Measurements from ENCODE around the gene NADSYN1.

Gene NADSYN1

GRCh38 chr11:71474141-71474770, 21.3 kb downstream of the NADSYN1 start:
- no peak for DNase-seq

DNA sequence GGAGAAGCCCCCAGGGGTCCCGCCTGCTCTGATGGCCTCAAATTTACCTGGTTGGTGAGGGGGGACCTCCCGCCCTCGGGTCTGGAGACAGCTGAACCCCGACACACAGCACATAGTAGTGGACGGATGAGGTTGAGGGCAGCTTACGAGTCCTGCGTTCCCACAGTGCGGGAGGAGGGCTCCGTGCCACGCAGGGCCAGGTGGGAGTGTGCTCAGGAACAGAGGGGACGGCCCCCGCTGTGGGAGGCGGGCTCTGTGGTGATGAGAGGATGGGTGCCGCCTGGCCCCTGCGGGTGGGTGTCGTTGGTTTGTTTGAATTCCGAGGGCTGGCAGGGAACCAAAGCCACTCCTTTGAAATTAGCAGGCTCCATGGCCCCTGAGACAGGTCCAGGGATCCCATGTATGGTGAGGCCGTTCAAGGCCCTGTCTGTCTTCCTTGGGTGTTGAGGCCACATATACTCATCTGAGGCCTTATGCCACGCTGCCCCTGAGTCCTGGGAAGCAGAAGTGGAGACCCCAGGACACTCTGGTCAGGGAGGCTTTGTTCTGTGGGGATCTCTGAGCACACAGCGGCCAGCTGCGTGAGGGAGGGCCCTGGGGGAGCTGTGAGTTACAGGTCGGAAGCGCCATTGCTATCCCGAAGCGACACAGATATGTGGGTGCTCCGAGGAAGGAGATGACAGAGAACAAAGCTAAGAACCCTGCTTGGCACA, 21.9 kb downstream of the NADSYN1 start:
- no peak for DNase-seq

- no peak for DNase-seq
These were observed 23.0 kb downstream of the NADSYN1 start for GRCh38 chr11:71476031-71476430.

GRCh38 chr11:71476926-71477640, 24.1 kb downstream of the NADSYN1 start:
- DNase-seq, result no peak

DNA sequence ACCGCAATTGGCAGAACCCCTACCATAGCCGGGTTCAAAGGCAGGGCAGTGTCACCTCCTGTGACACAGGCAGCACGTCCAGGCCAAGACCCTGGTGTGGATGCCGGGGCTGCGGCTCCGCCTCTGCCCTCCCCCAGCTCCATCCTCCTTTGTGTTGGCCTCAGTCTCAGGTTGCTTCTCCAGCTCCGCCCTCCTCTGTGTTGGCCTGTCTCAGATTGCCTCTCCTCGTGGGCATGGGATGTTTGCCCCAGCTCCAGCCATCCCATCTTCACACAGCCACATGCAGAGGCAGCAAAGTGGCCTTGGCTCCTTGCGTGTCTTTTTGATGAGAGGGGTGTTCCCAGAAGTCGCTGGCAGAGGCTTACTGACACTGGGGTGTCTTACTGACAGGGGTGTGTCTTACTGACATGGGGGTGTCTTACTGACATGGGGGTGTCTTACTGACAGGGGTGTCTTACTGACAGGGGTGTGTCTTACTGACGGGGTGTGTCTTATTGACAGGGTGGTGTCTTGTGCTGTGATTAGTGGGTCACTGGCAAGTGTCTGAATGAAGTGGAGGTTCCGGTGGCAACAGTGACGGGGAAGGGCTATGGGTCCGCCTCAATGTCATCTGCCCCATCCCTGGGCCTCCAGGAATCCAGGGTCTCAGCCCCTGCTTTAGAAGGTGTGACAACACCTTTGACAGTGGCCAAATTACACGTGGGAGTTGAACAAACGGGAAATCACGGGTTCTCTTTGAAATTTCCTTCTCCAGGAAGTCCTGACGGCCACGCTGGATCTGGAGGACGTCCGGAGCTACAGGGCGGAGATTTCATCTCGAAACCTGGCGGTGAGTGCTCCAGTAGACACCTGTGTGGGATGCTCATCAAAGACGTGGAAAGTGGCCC, 24.9 kb downstream of the NADSYN1 start:
- DNase-seq, result no peak

DNA sequence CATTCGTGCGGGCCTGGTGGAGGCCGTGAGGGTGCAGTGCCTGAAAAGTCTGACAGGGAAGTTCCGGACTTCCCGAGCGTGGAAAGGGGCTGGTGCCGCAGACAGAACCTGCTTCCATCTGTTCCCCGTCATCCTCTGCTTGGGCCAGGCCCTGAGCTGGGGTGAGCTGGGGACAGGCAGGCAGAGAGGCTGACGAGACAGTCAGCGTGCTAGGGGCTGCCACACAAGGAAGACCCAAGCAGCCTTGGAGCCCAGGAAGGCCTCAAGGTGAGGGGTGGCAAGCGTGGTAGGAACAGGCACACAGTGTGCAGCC, 25.5 kb downstream of the NADSYN1 start:
- no peak for DNase-seq

DNA sequence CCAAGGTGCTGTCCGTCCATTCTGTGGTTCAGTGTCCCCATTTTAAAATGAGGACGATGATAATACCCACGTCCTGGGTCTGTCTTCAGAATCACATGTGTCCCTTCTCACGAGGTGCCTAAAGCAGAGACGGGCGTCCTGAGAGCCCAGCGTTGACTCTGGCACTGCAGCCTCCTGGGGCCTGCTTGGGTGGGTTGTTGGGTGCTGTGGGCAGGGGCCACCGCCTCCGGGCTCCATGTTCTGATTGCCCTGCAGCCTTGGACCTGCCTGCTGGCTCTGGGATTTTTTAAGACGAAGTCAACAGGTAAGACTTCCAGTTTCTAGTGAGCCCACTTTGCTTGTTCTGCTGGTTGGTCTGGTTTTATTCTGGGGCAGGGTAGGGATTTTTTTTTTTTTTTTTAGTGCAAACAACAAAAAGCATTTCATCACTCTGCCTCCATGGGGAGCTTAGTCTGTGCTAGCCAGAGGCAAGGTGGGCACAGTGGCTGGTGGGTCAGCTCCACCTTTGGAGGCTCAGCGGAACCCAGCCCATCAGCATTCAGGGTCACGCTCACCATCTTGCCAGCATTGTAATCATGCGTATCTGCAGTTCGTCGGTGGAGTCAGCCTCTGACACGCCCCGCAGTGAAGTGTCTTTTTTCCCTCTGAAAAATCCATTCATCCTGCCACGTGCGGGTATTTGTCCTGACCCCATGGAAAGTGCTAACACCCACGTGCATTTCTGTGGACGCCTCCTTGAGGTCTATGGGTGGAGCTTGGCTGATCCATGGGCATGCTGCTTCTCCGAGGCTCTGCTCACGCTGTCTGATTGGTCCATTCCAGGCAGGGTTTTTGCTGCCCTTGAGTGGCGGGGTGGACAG, 28.3 kb downstream of the NADSYN1 start:
- DNase-seq, result no peak

DNA sequence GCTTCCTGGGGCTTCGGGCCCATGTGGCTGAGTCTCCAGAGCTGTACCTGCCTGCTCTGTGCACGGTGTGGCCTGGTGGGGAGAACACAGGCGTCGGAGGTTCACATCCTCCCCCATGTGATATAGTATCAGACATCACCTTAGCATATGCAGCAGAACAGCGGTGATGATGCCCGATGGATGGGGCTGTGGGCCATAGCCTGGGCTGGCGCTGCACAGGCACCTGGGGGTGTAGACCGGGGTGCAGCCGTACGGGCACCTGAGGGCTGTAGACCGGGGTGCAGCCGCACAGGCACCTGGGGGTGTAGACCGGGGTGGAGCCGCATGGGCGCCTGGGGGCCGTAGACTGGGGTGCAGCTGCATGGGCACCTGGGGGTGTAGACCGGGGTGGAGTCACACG, 29.2 kb downstream of the NADSYN1 start:
- DNase-seq, result no peak

GRCh38 chr11:71482746-71483364, 29.9 kb downstream of the NADSYN1 start:
- no peak for DNase-seq

- no peak for DNase-seq
These were observed 30.7 kb downstream of the NADSYN1 start for GRCh38 chr11:71483692-71484091.

GRCh38 chr11:71484248-71485062, 31.5 kb downstream of the NADSYN1 start:
- DNase-seq, result no peak

DNA sequence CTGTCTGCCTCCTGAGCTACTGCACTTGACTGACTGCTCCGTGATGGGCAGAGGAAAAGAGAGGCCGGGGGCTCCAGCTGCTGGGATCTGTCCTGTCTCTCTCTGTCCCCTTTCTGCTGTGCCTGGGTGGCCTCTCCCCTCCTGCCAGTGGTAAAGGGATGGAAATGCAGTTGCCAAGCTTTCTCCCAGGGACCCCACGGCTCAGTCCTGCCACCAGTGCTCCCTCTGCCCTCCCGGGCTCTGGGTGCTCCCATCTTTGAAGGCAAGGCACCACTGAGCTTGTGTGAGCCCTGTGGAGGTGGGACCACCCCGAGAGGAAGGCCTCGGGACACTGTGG, 32.0 kb downstream of the NADSYN1 start:
- no peak for DNase-seq

DNA sequence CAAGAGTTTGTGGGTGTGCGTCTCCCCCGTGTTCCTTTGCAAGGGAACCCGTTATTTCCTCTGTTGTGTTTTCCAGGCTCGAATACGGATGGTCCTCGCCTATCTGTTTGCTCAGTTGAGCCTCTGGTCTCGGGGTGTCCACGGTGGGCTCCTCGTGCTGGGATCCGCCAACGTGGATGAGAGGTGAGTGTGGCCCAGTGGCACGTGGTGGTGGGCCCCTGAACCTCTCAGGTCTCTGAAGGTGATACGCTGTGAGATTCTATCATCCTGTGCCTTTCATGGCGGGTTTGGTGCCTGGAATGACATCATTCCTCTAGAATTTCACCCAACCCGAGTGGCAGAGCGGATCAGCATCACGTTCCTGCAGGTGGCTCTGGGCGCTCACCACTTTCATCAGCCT, 32.5 kb downstream of the NADSYN1 start:
- DNase-seq, result no peak

DNA sequence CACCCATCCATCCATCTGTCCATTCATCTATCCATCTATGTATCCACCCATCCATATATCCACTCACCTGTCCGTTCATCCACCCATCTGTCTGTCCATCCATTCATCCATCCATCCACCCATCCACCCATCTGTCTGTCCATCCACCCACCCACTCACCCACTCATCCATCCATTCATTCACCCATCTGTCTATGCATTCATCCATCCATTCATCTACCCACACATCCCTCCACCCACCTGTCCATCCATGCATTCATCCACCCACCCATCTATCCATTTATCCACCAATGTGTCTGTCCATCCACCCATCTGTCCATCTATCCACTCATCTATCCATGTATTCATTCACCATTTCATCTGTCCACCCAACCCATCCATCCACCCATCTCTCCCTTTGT, 33.3 kb downstream of the NADSYN1 start:
- no peak for DNase-seq

DNA sequence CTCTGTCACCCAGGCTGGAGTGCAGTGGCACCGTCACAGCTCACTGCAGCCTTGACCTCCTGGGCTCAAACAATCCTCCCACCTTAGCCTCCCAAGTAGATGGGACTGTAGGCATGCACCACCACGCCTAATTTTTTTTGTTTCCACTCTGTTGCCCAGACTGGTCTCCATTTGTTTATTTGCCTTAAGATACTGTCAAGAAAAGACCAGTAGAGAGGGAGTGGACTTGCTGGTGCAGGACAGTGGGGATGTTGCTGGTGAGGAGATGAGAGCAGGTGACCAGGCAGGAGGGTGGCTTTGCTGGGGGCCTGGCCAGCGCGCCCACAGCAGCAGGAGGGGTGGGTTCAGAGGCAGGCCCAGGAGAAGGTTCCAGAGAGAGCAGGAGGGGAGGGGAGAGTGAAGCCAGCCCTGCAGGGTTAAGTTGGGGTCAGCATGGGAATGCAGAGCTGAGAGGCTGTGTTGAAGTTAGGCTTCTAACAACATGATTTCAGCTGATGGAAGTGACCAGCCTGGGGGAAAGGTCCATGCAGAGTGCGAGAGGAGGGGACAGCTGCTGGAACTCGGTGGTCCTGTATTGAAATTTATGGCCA, 35.8 kb downstream of the NADSYN1 start:
- DNase-seq, result no peak

DNA sequence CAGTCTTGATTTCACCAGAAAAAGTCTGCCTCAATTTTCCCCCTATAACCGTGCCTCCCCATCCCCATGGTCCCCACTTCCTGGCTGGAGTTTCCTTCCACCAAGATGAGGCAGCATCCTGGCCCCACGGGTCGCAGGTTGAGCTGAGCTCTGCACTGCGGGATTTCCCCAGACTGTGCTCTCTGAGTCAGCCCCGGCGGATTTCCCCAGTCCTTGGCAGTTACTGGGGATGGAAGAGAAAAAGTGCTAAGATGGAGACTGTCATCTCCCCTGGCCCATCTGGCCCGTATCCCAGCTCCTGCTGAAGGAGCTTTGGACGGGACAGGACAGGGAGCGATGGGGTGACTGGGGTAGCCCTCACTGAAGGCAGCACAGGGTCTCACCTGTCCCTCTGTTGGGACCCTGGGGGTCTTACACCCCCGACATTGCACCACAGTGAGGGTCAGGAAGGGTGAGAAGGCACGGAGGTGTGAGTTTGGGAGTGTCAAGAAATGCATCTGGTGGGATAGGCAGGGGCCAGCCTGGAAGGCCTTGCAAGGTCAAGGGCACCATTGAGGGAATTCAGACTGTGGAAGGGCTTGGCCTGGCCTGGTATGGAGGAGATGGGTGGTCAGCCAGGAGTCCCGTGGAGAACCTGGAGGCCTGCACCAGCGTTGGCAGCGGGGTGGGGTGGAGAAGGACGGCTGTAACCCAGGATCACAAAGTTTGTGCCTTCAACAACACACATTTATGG, 36.5 kb downstream of the NADSYN1 start:
- no peak for DNase-seq

DNA sequence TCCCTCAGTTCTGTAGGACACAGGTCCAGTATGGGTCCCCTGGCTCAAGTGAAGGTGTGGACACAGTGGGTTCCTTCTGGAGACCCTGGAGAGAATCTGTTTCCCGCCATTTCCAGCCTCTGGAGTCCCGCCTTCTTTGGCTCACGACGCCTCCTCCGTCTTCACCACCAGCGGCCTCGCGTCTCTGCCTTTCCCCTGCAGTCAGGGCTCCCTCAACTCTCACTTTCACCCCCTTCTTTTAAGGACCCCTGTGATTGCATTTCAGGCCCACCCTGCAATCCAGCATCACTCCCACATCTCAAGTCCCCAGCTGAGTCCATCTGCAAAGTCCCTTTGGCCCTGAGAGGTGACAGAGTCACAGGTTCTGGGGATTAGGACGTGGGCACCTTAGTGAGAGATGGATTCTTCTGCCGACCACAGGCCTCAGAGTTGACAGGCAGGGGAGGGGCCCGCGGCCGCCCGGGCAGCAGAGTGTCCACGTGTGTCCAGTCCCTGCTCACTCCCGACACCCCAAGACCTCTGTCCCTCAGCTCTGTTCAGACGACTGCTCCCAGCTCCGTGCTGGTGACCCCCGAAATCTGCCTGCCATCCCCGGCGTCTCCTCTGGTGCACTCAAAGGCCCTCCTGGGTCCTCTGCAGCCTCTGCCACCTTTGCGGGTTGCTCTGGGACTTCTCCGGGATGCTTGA, 37.2 kb downstream of the NADSYN1 start:
- DNase-seq, result no peak

- DNase-seq, result no peak
These were observed 37.9 kb downstream of the NADSYN1 start for GRCh38 chr11:71490731-71491390.

GRCh38 chr11:71491531-71491930, 38.5 kb downstream of the NADSYN1 start:
- DNase-seq, result no peak

Measured in SHP77 treated with DMSO at 0.1 percent for 48 hours (cell line).